ENCODE data around the gene MATN4.

MATN4 gene

GRCh38 chr20:45313065-45313695, 5.1 kb upstream of the MATN4 start:
- no peak for DNase-seq

DNA sequence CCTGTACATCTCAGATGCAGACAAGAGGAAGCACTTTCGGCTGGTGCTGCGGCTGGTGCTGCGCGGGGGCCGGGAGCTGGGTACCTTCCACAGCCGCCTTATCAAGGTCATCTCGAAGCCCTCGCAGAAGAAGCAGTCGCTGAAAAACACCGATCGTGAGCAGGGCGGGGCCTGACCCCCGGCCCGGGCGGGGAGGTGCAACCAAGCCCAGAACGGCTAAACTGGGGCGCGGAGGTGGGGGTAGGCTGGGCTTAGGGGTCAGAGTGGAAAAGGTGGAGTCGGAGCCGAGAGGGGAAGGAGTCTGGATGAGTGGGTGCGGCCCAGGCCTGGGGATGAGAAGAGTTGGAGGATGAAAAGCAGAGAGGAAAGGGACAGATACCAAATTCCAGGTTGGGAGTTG, 4.1 kb upstream of the MATN4 start:
- no peak for DNase-seq

DNA sequence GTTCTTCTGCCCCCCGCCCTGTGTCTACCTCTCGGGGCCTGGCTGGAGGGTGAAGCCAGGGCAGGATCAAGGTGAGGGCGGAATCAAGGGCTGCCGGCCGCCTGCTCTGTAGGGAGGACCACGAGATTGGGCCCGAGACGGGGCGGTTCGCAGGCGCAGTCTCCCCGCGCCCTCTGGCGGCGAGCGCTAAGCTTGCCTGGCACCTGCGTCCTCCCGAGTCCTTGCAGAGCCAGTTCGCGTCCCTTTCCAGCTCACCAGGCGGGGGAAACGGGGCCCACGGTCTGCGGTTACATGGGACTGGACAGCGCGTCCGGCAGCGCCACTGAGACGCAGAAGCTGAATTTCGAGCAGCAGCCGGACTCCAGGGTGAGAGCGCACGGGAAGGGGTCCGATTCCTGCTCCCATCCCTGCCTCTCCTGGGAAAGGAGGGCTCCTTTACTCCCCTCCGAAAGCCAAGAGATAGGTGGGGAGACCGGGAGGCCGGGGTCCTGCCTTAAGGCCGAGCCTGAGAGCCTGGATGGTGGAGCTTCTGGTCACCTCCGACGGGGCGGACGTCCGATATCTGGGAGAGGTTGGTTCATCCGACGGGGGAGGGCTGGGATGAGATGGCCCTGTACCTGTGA, 3.6 kb upstream of the MATN4 start:
- no peak for DNase-seq

- no peak for DNase-seq
Measured at GRCh38 chr20:45309075-45309474, 976 bp upstream of the MATN4 start.

DNA sequence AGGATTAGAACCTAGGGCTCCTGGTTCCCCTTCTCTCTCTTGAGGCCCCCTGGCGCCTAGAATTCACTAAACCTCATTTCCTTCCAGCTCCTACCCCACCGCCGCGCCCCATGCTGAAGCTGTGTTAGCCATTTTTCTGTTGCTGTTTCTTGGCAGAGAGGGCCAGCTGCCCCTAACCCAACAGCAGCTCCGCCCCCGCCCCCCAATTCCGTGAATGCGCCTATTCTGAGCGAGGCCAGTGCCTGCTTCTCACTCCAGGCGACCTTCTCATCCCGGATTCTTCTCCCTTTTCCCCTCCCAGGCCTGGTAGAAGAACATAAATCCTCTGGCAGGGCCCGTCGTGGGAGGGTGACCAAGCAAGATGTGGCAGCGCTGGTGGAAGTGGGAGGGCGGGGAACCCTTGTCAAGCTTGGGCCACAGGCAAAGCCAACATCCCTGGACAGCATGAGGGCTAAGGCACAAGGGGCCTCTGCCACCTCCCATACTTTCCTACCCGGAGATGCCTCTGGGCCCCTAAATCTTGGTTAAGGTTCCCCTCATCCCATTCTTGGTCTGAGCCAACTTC, 941 bp downstream of the MATN4 start:
- DNase-seq, result no peak

DNA sequence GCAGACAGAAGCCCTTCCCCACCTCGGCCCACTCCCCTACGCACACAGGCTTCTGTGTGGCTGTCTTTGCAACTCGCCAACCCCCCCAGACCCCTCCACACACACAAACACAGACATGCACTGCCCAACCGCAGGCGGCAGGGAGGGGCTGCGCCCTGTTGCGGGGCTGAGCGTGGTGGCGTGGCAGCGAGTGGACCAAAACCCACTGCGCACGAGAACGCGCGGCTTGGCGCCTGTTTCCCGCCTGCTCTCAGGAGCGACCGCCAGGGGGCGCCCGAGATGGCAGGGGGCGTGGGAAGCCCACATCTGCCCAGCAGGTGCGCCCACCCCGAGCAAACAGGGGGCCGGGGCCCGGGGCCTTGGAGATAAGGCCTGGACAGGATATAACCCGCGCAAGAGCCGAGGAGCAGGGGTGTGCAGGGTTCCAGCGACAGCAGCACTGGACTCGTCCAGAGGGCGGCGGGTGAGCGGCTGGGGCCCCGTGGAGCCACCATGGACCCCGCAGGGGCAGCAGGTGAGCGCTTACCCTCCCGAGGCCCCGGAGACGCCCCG, 1.6 kb downstream of the MATN4 start, which contains the start of gene RBPJL:
TSS of gene RBPJL (plus strand) at position 410 of the 552 bp plus-strand sequence. CDS start at position 493, 83 bp downstream.
- DNase-seq, result no peak

DNA sequence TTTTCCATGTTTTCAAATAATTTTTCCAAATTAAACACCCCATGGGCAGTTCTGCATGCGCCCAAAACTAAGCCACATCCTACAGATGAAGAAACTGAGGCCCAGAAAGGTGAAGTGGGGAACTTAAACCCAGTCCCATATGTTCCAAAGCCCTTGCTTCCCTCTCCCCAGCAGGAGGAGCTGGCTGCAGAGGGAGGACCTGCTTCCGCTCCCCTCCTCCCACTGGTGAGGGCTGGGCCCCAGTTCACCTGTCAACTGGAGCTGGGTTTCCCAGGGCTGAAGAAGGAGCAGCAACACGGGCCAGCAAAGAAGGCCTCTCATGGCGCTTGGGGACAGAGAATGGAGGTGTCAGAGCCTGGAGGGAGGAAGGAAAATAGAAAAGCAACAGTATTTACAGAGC, 2.8 kb downstream of the MATN4 start:
- DNase-seq, result no peak

GRCh38 chr20:45304464-45304999, 3.6 kb downstream of the MATN4 start:
- no peak for DNase-seq

DNA sequence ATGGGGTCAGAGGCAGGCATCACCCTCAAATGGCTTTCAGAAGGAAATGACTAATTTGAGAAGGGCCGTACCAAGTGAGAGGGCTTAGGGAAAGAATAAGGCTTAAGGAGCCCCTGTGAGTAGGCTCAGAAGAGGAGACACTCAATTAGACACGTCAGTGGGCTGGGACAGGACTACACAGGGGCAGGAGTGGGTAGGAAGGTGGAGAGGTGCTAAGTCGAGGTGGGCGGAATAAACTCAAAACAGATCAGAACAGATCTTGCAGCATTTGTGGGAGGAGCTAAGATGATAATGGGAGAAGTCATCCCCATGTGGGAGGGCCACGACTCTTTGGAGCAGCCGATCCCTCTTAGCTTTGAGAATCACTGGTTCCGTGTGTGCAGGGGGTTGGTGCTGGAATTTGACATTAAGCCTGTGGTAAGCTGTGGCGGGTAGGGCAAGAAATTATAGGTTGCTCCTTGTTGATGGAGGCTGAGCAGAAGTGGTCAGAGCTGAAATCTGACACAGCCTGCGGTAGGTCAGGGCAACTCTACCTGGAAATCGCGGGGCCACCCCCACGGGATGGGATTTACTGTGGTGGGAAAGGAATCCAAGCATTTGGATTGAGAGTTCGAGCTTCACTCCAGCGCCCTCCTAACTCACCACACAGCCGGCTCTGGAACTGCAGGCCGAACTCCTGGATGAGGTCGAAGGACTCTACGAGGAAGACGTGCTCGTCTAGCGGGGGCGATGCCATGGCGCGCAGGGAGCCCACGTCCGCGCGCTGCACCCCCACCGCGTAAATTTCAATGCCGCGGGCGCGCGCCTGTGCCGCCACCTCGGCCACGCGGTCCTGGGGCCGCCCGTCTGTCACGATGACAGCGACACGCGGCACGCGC, 4.3 kb downstream of the MATN4 start:
- DNase-seq, result no peak

- DNase-seq, result no peak
Measured at GRCh38 chr20:45301824-45302271, 6.3 kb downstream of the MATN4 start.

- no peak for DNase-seq
Measured at GRCh38 chr20:45300961-45301360, 7.1 kb downstream of the MATN4 start.

DNA sequence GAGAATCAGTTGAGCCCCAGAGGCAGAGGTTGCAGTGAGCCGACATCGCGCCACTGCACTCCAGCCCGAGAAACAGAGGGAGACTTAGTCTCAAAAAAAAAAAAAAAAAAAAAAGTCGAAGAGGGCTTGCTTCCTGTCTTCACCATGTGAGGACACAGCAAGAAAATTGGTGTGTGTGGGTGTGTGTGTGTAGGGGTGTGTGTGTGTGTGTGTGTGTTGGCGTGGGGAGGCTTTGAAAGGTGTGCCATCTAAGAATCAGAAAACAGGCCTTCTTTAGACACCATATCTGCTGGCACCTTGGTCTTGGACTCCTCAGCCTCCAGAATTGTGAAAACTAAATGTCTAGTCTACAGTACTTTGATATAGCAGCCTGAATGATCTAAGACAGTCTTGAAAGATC, 8.3 kb downstream of the MATN4 start:
- no peak for DNase-seq

GRCh38 chr20:45297786-45298497, 10.2 kb downstream of the MATN4 start:
- no peak for DNase-seq

DNA sequence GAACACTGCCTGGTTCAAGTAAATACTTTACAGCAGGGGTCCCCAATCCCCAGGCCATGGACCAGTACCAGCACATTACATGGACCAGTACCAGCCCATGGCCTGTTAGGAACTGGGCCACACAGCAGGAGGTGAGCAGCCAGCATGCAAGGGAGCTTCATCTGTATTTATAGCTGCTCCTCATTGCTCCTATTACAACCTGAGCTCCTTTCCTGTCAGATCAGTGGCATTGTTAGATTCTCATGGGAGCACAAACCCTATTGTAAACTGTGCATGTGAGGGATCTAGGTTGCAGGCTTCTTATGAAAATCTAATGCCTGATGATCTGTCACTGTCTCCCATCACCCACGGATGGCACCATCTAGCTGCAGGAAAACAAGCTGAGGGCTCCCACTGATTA, 13.4 kb downstream of the MATN4 start:
- DNase-seq, result no peak

- no peak for DNase-seq
Measured at GRCh38 chr20:45294003-45294368, 14.1 kb downstream of the MATN4 start.

GRCh38 chr20:45293041-45294002, 14.8 kb downstream of the MATN4 start:
- no peak for DNase-seq

- no peak for DNase-seq
Measured at GRCh38 chr20:45292343-45292742, 15.8 kb downstream of the MATN4 start.

DNA sequence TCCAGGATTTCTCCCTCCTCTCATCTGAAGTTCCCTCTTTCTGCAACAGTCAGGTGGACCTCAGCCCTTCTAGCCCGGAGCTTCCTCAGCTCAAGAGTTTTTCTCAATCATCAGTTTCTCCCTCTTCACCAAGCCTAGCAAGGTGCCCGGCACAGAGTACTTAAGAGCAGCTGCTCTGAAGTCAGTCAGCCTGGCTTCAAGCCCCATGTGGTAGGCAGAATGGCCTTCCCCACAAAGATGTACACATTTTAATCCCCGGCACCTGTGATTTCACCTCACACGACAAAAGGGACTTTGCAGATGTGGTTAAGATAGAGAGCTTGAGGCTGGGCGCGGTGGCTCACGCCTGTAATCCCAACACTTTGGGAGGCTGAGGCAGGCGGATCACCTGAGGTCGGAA, 16.6 kb downstream of the MATN4 start:
- no peak for DNase-seq

- DNase-seq, result peak; percentile 32
Measured at GRCh38 chr20:45290677-45291355, 17.3 kb downstream of the MATN4 start.

DNA sequence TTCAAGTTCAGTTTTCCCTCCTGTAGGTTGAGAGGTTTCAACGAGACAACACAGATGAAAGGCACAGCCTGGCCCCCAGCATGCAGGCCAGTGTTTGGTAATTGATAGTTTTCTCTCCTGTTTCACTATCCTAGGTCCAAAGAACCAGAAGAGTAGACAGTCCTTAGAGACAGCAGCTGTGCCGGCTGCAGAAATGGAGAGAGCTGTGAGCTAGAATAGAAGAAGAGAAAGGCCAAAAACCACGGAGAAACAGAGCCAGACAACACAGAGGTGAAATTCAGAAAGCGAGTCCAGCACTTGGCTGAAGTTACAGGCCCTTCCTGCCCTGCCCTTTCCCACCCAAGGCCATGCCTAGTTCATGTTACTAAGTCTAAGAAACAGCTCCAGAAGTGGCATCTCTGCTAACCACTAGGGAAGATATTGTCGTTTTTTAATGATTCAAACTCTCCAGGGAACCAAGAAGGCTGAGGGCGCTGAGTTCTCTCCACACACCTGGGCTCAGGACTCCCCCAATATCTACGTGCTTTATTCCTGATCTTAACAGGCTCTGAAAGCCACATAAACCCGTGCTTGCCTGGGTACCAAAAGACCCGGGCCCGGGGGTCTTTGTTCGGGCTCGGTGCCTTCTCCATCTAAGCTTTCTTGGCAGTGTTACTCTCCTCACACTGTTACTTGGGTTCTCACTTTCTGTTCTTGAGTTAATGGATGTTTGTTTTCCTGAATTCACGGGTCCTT, 18.0 kb downstream of the MATN4 start:
- no peak for DNase-seq

Data from GF-D8 (cell line).